HG02981 (cell line): ENCODE results near the gene CHPF.

Experiments used
- ATAC-seq: cut with Tn5 transposase; IDR thresholded peaks from one replicate; pipeline ENCODE4 v1.9.1; 2021; ENCODE audit warnings: mild to moderate bottlenecking, moderate library complexity; ENCODE audit not compliant: unreplicated experiment

The CHPF gene

DNA sequence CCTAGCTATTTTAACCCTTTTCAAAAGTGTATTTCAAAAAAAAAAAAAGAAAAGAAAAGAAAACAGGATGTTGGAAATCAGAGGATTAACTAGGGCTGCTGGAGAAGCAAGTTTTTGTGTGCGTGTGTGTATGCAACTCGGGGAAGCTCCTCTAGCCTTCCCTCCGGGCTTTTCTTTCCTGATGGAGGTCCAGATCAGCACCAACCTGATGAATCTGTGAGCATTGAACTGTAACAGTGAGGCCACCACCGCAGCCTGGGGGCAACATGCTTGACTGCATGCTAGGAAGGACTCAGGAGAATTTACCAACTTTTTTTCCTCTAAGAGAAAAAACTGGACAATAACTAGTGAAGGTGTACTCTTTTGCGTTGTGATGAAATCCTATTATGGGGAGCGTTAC, 25.4 kb upstream of the CHPF start:
- ATAC-seq: no peak

DNA sequence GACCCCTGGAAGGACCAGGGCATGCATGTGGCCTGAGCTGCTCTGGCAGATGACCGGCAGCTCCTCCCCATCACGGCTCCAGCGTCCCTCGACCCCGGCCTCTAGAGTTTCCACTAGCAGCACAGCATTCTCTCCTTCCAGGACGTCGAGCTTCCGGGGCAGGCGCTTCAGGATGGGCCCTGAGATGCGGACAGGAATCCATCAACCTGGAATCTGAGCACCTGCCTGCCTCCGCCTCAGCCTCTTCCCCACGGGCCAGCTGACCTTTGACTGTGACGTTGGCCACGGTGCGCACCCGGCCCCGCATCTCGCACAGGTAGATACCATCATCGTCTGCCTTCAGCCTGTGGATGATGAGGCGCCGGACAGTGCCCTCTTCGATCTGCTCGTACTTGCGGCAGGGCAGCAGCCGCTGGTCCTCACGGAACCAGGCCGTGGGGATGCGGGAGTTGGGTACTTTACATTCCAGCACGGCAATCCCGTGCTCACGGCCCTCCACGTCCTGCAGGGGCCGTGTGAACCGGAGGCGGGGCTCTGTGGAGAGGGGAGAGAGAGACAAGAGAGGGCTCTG, 24.3 kb upstream of the CHPF start:
- ATAC-seq: no peak

DNA sequence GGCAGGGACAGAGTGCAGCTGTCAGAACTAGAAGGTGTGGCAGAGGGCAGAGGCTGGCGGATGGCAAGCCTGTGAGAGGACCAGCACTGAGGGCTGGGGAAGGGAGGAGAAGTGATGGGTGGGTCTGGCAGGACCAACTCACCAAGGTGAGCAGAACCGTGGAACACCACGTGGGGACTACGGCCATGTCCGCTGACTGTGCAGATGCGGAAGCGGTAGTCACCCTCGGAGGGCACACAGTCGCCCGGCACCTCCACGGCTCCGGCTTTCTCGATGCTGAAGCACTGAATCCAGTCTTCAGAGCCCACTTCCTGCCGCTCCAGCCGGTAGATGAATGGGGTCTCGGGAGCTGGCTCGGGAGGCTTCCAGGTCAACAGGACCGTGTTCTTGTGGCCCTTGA, 23.5 kb upstream of the CHPF start:
- no peak for ATAC-seq

DNA sequence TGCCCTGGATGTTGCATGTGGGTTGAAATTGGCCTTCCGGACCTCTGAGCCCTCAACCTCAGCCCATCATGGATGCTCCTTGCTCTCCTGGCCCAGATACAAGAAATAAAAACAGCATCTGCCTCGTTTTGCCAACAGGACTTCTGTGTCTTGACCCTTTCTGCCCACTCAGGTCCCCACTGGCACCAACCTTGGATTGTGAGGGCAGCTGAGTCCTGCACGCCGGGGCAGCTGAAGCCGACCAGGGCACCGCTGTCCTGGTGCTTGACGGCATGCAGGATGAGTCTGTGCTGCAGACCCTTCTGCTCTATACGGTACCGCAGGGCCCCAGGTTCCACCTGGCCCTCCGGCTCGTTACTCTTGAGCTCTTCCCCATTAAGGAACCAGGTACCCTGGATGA, 23.0 kb upstream of the CHPF start:
- no peak for ATAC-seq

DNA sequence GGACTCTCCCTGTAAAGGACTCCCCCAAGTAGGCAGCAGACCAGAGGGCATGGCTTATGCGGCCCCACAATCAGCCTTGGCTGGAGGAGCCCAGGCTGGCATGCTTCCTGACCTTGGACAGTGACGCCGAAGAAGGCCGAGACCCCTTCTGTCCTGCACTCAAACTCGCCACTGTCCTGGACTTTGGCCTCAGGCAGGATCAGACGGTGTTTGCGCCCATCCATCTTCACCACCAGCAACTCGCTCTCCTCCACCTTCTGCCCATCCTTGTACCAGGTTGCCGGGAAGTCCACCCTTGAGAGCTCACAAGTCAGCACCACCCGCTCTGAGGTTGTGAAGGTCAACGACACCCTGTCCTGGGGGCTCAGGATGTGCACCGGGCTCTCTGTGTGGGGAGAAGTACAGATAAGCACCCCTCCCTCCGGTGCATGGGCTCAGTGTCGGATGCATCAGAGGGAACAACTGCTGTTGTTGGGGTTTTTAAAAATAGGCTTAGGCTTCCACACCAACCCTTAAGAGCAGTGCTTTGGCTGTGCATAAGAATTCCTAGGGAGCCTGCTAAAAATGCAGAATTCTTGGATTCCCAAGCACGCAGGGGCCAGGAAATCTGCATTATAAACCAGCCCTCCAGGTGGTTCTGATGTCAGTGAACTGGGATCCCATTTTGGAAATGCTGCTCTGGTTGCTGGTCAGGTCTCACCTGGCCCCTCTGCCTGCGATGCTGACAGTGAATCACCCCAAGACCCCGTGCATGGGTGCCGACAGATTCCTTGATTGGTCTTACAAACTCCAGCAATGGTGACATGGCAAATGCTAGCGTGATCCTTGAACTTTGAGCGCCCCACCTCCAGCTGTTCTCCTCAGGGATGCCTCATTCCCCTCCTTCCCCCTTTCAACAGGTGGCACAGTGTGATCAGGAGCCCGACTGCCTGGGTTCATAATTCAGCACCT, 21.8 kb upstream of the CHPF start:
- no peak for ATAC-seq

DNA sequence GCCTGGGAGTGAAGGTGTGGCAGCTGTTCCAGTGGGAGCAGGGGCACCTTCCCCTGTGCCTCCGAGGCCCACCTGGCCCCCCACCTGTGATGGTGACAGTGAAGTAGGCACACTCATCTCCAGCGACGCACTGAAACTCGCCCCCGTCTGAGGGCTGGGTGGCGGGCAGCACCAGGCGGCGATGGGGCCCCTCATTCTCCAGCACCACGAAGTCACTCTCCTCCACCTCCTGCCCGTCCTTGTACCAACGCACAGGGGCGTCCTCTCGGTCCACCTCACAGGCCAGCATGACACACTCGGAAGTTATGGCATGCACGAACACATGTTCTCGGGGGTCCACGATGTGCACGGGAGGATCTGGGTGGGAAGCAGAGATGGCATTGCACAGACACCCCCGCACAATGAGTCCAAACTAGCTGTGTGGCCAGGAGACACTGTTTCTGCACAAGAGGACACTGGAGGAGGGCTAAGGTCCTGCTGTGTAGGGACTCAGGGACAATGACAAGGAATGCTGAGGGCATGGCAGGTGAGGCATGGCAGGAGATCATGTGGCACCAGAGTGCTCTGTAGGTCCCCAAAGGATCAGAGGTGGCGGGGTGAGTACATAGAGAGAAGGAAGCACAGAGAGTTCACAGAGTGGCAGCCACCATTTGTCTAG, 19.8 kb upstream of the CHPF start:
- no peak for ATAC-seq

DNA sequence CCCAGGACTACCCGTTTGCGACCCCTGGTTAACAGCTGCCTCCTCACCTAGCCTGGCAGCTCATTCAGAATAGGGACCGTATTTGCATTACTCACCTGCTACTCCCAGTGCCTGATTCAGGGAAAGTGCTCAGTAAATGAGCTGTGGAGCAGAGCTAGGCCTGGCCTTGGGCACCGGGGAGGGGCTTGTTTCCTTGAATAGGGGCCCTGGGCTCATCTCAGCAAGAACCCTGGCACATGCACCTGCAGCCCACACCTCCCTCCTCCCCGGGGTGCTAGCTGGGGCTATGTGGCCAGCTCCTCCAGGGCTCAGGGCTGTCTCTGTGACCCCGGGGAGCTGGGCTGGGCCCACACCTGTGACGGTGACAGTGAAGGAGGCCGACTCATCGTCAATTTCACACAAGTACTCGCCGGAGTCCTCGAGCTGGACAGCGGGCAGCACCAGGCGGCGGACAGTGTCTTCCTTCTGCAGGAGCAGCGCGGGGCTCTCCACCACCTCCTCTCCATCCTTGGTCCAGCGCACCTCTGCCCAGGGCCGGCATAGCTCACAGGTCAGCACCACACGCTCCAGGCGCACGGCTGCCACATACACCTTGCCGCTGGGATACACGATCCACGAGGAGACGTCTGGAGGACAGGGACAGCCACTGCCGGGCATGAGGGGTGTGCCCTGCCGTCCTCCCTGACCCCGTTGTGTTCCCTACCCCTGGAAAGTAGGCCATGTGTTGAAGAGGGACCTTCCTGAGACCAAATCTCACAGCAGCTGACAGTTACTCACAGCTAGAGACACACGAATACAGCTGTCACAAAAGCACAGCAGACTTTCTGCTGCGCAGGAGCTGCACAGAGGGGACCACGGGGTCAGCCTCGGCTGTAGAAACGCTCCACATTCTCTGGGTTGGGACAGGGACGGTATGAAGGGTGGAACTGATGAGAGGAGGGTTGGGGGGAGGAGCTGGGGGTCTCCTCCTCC, 18.7 kb upstream of the CHPF start:
- no peak for ATAC-seq

DNA sequence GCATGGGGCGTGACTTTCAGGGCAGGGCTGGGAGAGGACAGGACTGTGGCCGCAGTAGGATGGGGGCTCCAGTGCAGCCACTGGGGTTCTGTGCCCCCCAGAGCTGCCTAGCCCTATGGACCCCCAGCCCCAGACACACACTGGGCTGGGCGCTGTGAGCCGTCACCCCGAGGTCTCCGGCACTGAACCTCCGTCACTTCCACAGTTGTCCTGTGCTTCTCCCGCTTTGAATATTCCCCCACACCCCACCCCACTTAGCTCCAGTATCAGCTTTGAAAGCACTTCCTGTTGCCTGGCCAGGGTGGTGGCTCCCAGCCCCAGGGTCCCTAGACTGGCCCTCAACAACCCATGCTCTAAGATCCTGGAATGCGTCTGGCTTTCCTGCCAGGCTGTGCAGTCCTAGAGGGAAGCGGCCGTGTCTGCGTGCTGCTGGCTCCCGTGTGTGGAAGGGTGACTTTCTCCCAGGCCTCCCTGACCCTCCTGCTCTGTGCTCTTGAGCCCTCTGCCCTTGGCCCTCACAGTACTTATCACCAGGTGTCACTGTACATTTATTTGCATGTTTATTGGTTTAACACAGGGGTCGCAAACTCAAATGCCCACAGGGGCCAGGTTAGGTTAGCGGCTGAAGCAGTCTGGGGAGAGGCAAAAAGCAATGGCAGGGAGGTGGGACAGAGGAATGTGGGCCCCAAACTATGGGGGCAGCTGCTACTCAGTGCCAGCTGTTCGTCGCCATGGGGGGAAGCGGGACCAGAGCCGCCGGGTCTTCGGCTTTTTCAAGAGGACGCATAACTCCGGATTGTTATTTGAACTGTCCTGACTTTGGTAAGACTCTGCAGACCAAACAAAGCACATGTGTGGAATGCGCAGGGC, 17.8 kb upstream of the CHPF start:
- no peak for ATAC-seq

DNA sequence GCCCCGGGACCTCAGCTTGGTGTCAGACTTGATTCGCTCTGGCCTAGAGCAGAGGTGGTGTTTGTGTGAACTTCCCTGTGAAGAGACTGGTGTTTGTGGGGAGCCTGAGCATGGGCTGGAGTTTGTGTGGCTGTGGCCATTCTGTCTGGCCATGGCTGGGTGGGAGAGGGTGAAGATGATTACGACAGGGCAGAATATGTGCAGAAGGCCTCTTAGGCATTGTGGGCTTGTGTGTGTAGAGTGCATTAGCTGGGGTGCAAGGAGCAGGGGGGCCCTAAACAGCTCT, 17.2 kb upstream of the CHPF start:
- ATAC-seq: no peak

DNA sequence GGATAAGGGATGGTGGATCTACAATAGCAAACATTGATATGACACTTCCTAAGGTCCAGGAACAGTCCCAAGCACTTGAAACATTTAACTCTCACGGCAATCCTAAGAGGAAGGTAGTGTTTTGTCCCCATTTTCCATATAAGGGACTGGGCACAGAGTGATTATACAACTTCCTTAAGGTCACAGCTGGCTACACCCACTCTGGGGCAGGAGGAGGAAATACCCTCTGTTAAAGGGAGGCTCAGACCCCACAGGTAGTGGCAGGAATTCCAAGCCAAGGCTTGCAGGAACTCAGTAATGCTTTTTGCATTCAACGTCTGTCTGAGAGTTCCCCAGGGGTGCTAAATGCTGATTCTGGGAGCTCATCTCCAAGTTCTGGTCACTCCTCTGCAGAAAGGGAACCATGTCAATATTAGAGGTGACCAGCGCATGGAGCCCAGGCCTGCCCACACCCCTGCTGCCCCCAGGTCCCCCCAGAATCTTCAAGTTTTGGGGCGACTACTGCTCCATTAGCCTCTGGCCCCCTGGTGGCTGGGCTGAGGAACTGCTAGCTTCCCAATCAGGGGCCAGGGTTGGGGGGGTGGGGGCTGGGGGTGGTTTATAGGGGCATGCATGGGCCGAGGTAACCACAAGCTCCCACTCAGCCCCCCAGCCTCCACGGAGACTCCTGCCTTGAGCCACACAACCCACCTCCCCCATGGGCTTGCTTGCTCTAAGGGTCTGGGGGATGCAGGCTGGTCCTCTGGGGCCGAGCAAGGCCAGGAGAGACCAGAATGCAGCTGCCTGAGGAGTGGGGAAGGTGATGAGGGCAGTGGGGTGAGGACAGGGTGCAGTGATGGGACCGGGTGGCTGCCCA, 16.7 kb upstream of the CHPF start:
- ATAC-seq: no peak

DNA sequence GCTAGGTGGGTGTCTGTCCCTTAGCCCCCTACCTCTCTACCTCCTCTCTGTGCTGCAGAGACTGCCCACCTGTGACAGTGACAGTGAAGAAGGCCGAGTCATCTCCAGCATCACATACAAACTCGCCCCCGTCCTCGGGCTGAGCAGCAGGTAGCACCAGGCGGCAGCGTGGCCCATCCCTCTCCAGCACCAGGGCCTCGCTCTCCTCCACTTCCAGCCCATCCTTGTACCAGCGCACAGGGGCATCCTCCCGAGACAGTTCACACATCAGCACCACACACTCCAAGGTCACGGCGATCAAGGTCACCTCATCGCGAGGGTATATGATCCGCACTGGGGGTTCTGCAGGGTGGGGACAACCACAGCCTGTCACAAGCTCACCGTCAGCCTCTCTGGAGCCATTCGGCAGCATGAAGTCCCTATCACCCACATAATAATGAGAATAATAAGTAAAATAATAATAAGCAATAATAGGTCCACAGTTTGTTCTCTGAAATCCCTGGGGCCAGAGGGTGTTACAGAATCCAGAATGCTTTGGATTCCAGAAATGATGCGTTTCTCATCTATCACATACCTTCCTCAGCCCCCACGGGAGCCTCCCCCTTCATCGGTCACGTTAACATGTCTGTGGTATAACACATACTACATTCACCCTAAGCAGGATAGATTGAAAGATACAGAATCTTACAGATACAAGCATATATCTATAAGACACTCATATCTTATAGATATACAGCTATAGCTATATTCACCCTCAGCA, 15.7 kb upstream of the CHPF start:
- ATAC-seq: no peak

DNA sequence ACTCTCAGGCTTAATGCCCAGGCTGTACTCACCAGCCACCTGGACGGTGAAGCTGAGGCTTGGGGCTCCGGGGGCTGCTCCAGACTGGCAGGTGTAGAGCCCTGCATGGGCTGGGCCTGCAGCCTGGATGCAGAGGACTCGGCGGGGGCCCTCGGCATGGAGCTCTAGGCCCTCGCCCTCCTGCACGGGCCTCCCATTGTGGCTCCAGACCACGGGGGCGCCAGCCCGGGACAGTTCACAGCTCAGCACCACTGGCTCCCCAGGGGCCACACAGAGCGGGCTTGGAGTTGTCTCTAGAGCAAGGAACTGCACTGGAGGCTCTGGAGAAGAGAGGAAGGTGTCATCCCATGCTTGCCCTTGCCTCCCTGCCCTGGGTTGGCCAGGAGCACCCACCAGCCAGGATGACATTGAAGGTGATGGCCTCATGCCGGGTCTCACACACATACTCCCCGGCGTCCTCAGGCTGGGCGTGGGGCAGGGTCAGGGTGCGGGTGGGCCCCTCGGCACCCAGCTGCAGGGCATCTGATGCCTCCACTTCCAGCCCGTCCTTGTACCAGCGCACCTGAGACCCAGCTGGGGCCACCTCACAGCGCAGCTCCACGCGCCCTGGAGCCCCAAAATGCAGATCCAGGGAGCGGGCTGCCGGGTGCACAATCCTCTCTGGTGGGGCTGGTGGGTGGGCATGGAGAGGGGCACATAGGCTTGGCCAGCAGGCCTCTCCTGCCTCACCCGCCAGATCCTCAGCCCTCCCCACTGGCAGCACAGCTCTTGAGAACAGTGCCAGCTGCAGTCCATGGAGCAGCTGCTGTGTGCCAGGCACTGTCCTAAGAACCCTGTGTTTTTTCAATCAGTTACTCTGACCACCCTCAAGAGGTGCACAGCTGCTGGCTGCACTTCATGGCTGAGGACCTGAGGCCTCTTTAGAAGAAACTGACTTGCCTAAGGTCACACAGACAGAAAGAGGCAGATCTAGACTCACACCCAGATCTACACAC, 14.5 kb upstream of the CHPF start:
- no peak for ATAC-seq

DNA sequence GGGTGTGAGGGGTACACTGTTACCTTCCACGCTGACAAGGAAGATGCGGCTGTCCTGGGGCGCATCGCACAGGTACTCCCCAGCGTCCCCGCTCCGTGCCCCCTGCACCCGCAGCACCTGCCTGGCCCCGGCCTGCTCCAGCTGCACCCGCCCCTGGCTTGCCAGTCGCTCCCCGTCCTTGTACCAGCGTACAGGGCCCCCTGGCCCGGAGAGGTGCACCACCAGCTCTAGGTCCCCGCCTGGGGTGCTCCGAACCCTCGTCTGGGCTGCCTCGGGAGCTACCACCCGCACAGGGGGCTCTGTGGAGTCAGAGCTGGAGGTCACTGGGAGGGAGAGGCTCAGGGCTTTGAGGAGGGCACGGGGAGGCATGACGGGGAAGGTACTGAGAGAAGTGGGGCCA, 13.7 kb upstream of the CHPF start:
- no peak for ATAC-seq

DNA sequence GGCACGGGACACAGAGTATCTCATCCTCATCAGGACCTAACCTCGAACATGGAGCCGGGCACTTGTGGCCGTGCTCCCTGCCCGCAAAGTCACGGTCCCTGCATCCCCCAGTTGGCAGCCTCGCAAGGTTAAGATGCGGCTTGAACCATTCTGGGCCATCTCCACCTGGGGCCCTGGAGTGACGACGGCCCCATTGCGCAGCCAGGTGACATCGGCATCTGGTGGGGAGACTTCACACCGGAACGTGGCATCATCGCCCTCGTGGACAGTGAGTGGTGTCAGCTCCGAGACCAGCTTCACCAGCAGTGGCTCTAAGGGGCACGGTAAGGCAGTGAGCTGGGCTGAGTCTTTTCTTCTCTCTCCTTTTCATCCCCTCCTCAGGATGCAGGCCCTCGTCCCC, 12.8 kb upstream of the CHPF start:
- ATAC-seq: no peak

DNA sequence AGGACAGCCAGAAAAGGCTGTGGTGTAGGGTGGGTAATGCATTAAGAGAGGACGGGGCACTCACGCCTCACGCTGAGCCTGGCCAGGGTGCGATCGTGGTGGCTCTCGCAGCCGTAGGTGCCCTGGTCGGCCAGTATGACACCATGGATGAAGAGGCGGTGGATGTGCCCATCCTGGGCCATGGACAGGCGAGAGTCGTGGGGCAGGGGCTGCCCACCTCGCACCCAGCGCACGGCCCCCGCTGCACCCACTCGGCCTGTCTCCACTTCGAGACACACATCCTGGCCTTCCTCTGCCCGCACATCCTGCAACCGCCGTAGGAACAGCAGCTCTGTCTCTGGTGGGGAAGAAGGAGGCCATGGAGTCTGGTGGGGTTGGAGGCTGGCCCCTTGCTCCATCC, 12.3 kb upstream of the CHPF start:
- no peak for ATAC-seq

DNA sequence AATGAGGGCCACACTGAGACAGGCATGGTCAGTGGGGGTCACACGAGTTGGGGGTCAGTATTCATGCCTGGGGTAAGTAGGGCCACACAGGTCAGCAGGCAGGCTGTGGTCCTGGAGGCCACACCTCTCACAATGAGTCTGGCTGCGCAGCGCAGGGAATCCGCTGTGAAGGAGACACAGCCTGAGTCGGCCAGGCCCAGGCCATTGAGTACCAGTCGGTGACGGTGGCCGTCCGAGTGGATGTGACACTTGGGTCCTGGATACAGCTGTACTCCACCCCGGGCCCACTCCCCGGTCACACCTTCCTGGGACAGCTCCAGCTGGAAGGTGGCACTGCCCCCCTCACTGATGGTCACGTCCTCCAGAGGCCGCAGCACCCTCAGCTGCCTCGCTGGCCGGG, 10.7 kb upstream of the CHPF start:
- no peak for ATAC-seq

DNA sequence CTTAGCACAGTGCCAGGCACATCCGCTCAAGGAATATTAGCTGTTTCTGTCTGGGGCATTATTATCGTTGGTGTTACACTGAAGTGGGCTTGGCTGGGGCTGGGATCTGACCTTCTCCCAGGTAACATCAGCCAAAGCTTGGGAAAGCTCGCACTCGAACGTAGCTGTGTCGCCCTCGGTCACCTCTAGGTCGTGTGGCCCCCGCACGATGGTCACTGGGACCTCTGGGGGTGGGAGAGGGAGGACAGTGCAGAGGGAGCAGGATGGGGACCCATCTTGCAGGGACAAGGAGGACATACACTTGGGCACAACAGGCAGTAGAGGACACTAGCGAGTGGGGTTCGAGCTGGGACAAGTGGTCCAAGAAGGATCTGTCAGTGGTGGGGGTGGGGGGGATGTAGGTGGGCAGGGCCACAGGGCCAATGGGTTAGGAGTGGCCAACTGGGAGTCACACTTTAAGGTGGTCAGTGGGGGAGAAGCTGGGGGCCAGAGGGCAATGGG, 9.9 kb upstream of the CHPF start:
- no peak for ATAC-seq
